ENCODE results near the gene POLR3E.

- TF ChIP-seq, protein P1, sequence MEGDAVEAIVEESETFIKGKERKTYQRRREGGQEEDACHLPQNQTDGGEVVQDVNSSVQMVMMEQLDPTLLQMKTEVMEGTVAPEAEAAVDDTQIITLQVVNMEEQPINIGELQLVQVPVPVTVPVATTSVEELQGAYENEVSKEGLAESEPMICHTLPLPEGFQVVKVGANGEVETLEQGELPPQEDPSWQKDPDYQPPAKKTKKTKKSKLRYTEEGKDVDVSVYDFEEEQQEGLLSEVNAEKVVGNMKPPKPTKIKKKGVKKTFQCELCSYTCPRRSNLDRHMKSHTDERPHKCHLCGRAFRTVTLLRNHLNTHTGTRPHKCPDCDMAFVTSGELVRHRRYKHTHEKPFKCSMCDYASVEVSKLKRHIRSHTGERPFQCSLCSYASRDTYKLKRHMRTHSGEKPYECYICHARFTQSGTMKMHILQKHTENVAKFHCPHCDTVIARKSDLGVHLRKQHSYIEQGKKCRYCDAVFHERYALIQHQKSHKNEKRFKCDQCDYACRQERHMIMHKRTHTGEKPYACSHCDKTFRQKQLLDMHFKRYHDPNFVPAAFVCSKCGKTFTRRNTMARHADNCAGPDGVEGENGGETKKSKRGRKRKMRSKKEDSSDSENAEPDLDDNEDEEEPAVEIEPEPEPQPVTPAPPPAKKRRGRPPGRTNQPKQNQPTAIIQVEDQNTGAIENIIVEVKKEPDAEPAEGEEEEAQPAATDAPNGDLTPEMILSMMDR (IDR thresholded peaks at IDR 0.05), result no peak
- TF ChIP-seq AFF4 (CRISPR knock-in tag; IDR thresholded peaks at IDR 0.05; ENCODE audit: borderline replicate concordance) (no peak), IRF1 (CRISPR knock-in tag; IDR thresholded peaks at IDR 0.05) (no peak), FOXP4 (CRISPR knock-in tag; IDR thresholded peaks at IDR 0.05) (no peak), USF2 (CRISPR knock-in tag; IDR thresholded peaks at IDR 0.05) (no peak)
Observed at GRCh38 chr16:22359679-22360078, 62.5 kb downstream of the POLR3E start.

Data from WTC11 (cell line).